ENCODE data around the gene DLGAP1. TPM values are rescaled to one million over a fixed set of nuclear protein-coding genes. Genes with fewer than 3 reads are reported as not detected.

Gene DLGAP1
- total and polyA plus RNA-seq, 2 of the 8 experiments (the other 6 are each of a cell fraction or from before 2014, with no cell fraction given) = 11.8 to 16.9 TPM

- Histone ChIP-seq H4K91ac (replicated peaks; ENCODE audit: insufficient read length, low read length) (peak overlapping the region; percentile 66), H3K23me2 (ENCODE audit: low read depth, low read length) (peaks cover 6% of the 10 kb centered on the region; the same call in 1 of the 2 replicates), H2BK15ac (ENCODE audit: low read length) (no peak overlapping the region), H2AFZ (ENCODE audit: low read length) (no peak overlapping the region), H2BK12ac (ENCODE audit: low read depth, low read length) (peak overlapping the region; percentile 97), H3K23ac (ENCODE audit: insufficient read length) (no peak overlapping the region), H2BK120ac (replicated peaks; ENCODE audit: low read depth, low read length) (peak overlapping the region; percentile 11), H3K36me3 (ENCODE audit: control insufficient read depth in 2 of 4, insufficient read depth in 4 of 4, low read length in 3 of 4) (no peaks in the 10 kb centered on the region), H4K20me1 (replicated peaks in 1 of 2; ENCODE audit: control insufficient read depth in 1 of 2, insufficient read depth in 2 of 2, low read length in 2 of 2) (no peaks in the 10 kb centered on the region), H4K8ac (ENCODE audit: extremely low read depth, insufficient read depth, low read length) (no peak overlapping the region), H2BK20ac (ENCODE audit: low read length) (peak overlapping the region; percentile 51), H2AK5ac (ENCODE audit: low read depth, low read length) (peak overlapping the region; percentile 42; the same call in 1 of the 2 replicates), H3K56ac (replicated peaks; ENCODE audit: insufficient read length, low read depth, low read length) (peak overlapping the region; percentile 5), H3K79me2 (ENCODE audit: control insufficient read depth in 1 of 2, insufficient read depth in 2 of 2, low read length in 2 of 2) (peaks cover 0 to 9% of the 10 kb centered on the region in 2 experiments; a peak in 2 of 4 replicates), H3K4me2 (ENCODE audit: insufficient read depth in 1 of 2, low read depth in 2 of 2, low read length in 2 of 2) (peak overlapping the region; percentile 56 to 67), H3K27me3 (replicated peaks in 1 of 4; ENCODE audit: control insufficient read depth in 3 of 4, extremely low read depth in 1 of 4, insufficient read depth in 3 of 4, low read length in 3 of 4) (peaks cover 0 to 15% (median 8%) of the 10 kb centered on the region in 4 experiments; a peak in 6 of 7 replicates), H3K4me3 (ENCODE audit: extremely low read depth in 1 of 4, insufficient read depth in 2 of 4, low read depth in 3 of 4, low read length in 4 of 4) (peak overlapping the region in 3 of 4 experiments; percentile 13 to 53 (median 23); a peak in 4 of 8 replicates), H3K18ac (ENCODE audit: extremely low read depth, low read length) (peak overlapping the region; percentile 62), H4K5ac (ENCODE audit: insufficient read length, low read depth, low read length) (no peak overlapping the region), H2BK5ac (ENCODE audit: low read depth, low read length) (peak overlapping the region; percentile 82), H3K9me3 (ENCODE audit: insufficient read depth in 2 of 2, low read depth in 1 of 2, low read length in 1 of 2) (no peaks in the 10 kb centered on the region), H3K14ac (ENCODE audit: insufficient read length) (no peak overlapping the region), H3K27ac (ENCODE audit: low read depth, low read length) (peak overlapping the region; percentile 9; the same call in 1 of the 2 replicates), H3K9ac (replicated peaks in 1 of 4; ENCODE audit: extremely low read depth in 1 of 4, low read depth in 3 of 4, low read length in 3 of 4) (peak overlapping the region in 2 of 4 experiments; percentile 6 to 48; a peak in 4 of 7 replicates), H3K4ac (replicated peaks; ENCODE audit: insufficient read length, low read depth, low read length) (peak overlapping the region; percentile 32), H3K4me1 (replicated peaks in 1 of 4; ENCODE audit: control insufficient read depth in 3 of 4, insufficient read depth in 4 of 4, low read length in 3 of 4) (peaks cover 15 to 38% (median 27%) of the 10 kb centered on the region in 4 experiments), H3K79me1 (ENCODE audit: low read depth, low read length) (no peaks in the 10 kb centered on the region)
- FAIRE-seq (no peak), DNase-seq (ENCODE audit: low read depth in 1 of 2, low spot score in 2 of 2) (no peak)
- ChIA-PET CTCF (ENCODE audit: partially characterized antibody) (interaction anchor here (0.5 to 7.3 kb wide), 34 partner anchors 9 to 344 kb away, joined by 3 to 66 read pairs (median 4); no protein-coding TSS in a partner anchor), POLR2A (ENCODE audit: partially characterized antibody) (interaction anchor here (0.8 to 4.7 kb wide), 13 partner anchors 8 to 298 kb away, joined by 3 to 26 read pairs (median 6); no protein-coding TSS in a partner anchor)
- 56% methylated on average over 8 of the region's 8 CpGs; no CpG with 5 or more reads in 1 of the 2 experiments for WGBS, 2 experiments (ENCODE audit: extremely low coverage in 1 of 2, insufficient coverage in 1 of 2, insufficient read length in 1 of 2, insufficient replicate concordance in 2 of 2, low coverage in 1 of 2, low lambda C conversion rate in 2 of 2, missing lambda C conversion rate in 1 of 2)
- TF ChIP-seq SP2 (IDR thresholded peaks at IDR 0.05; ENCODE audit: low read length) = no peak
- no peak for TF ChIP-seq EZH2 (IDR thresholded peaks at IDR 0.05; ENCODE audit: low read depth, low read length, severe bottlenecking)
- no peak for TF ChIP-seq CEBPB (IDR thresholded peaks at IDR 0.05; ENCODE audit: low read depth, low read length)
- TF ChIP-seq CTCF (IDR thresholded peaks at IDR 0.05; ENCODE audit: control extremely low read depth in 1 of 3, insufficient read depth in 1 of 3, low read depth in 1 of 3, low read length in 3 of 3) = no peak
- TF ChIP-seq, protein P1, sequence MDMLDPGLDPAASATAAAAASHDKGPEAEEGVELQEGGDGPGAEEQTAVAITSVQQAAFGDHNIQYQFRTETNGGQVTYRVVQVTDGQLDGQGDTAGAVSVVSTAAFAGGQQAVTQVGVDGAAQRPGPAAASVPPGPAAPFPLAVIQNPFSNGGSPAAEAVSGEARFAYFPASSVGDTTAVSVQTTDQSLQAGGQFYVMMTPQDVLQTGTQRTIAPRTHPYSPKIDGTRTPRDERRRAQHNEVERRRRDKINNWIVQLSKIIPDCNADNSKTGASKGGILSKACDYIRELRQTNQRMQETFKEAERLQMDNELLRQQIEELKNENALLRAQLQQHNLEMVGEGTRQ (IDR thresholded peaks at IDR 0.05; ENCODE audit: low read length) = no peak
- TF ChIP-seq SIRT6 (IDR thresholded peaks at IDR 0.05; ENCODE audit: low read length) = no peak
- TF ChIP-seq POLR2AphosphoS5 (IDR thresholded peaks at IDR 0.05; ENCODE audit: low read depth, low read length) = no peak
- no peak for TF ChIP-seq BRCA1 (IDR thresholded peaks at IDR 0.05; ENCODE audit: low read depth, low read length)
- TF ChIP-seq SRF (IDR thresholded peaks at IDR 0.05; ENCODE audit: low read depth, low read length) = no peak
These were observed 860.2 kb downstream of the DLGAP1 start for GRCh38 chr18:3594760-3595368.
